K562 (cell line): Measurements from ENCODE around the gene ZBTB26. TPM values are rescaled to one million over a fixed set of nuclear protein-coding genes. Genes with fewer than 3 reads are reported as not detected.

Source experiments
- ATAC-seq: fragments of 200-7000 bp; cut with Tn5 transposase; 3 replicates; pipeline ENCODE4 v1.9.1; 2020; ENCODE audit warnings: moderate library complexity
- BruUV-seq: library from RNA; stranded (reverse); fragments of 400-500 nt; replicated peaks from 2 replicates; lab custom pipeline; 2021; lab: Mats Ljungman, UMichigan
- CTCF ChIA-PET: fragments of 300-600 bp; formaldehyde crosslinking; extraction: SDS; loops from one replicate; lab custom pipeline; 2021; ENCODE audit warnings: low intra/inter-chr PET ratio; lab: Yijun Ruan, JAX
- POLR2A ChIA-PET: fragments of 300-600, 350-650 bp; sonication (Branson Sonifier 250); formaldehyde crosslinking; extraction: SDS; loops from one replicate; lab custom pipeline; 2021; ENCODE audit warnings: antibody characterized with exemption, inconsistent platforms; lab: Yijun Ruan, JAX
- DNase-seq, 4 experiments: peaks; one replicate each; pipeline versions ENCODE4 v3.0.0 to v3.0.0-alpha.2; 2011 to 2018; ENCODE audit warnings: low spot score in 3 of 4, mixed read lengths in 3 of 4; ENCODE audit errors: extremely low read depth in 1 of 4
- FAIRE-seq: peaks from 2 replicates; lab custom pipeline; 2011; peaks lifted over from hg19 to GRCh38; lab: Jason Lieb, UNC
- H2AFZ ChIP-seq: 2 replicates; pipeline ENCODE4 v1.6.0; 2011; ENCODE audit warnings: low read depth, low read length, control low read depth, inconsistent platforms
- H3K27ac ChIP-seq: fragments of 200-600 bp; 3 replicates; pipeline ENCODE4 v1.8.0; 2011; ENCODE audit warnings: low read depth, mild to moderate bottlenecking, control low read depth, inconsistent platforms, low read length, moderate library complexity, mixed read lengths; ENCODE audit errors: extremely low read depth
- H3K27me3 ChIP-seq, 2 experiments: fragments of 300-600 bp in 1 of 2; 2 replicates in 1 of 2; 3 replicates in 1 of 2; pipeline versions ENCODE4 v1.6.0 to v1.8.0; 2011; ENCODE audit warnings: inconsistent platforms in 2 of 2, low read length in 2 of 2, mild to moderate bottlenecking in 1 of 2, mixed read lengths in 1 of 2, moderate library complexity in 1 of 2; ENCODE audit not compliant: control insufficient read depth in 2 of 2, insufficient read depth in 2 of 2
- H3K36me3 ChIP-seq: fragments of 300-600 bp; 3 replicates; pipeline ENCODE4 v1.8.0; 2011; ENCODE audit warnings: mild to moderate bottlenecking, low read length, inconsistent platforms; ENCODE audit not compliant: control insufficient read depth, insufficient read depth
- H3K4me1 ChIP-seq, 2 experiments: fragments of 200-600 bp in 1 of 2; replicated peaks in 1 of 2; 2 replicates in 1 of 2; 3 replicates in 1 of 2; pipeline versions ENCODE4 v1.5.1 to v1.8.0; 2011; ENCODE audit warnings: inconsistent platforms in 2 of 2, low read length in 2 of 2, mild to moderate bottlenecking in 1 of 2, mixed read lengths in 1 of 2, moderate library complexity in 1 of 2; ENCODE audit not compliant: control insufficient read depth in 2 of 2, insufficient read depth in 2 of 2
- H3K4me2 ChIP-seq: 2 replicates; pipeline ENCODE4 v1.6.1; 2011; ENCODE audit warnings: low read length, control low read depth, inconsistent platforms, mixed read lengths; ENCODE audit not compliant: insufficient read depth
- H3K4me3 ChIP-seq: fragments of 200-600 bp; sonication (generic), shearing (Covaris generic); 2 replicates; pipeline ENCODE4 v1.5.1; 2016; ENCODE audit warnings: control low read depth, inconsistent platforms
- H3K79me2 ChIP-seq: fragments of 200-600 bp; 3 replicates; pipeline ENCODE4 v1.8.0; 2011; ENCODE audit warnings: low read length, inconsistent platforms; ENCODE audit not compliant: control insufficient read depth, insufficient read depth
- H3K9ac ChIP-seq, 2 experiments: 2 replicates each; pipeline versions ENCODE4 v1.6.0 to v1.6.1; 2011; ENCODE audit warnings: low read depth in 2 of 2, low read length in 2 of 2, control low read depth in 1 of 2, inconsistent platforms in 1 of 2, mild to moderate bottlenecking in 1 of 2, mixed read lengths in 1 of 2; ENCODE audit not compliant: insufficient read depth in 1 of 2
- H3K9me1 ChIP-seq: one replicate; pipeline ENCODE4 v1.6.0; 2011; ENCODE audit warnings: inconsistent platforms, mild to moderate bottlenecking, low read length, moderate library complexity; ENCODE audit not compliant: control insufficient read depth, insufficient read depth
- H3K9me3 ChIP-seq: replicated peaks from 2 replicates; pipeline ENCODE4 v1.5.1; 2011; ENCODE audit warnings: low read depth, low read length, inconsistent platforms; ENCODE audit not compliant: control insufficient read depth, insufficient read depth
- H4K20me1 ChIP-seq: replicated peaks from 2 replicates; pipeline ENCODE4 v1.6.1; 2011; ENCODE audit warnings: low read length, inconsistent platforms, mixed read lengths; ENCODE audit not compliant: control insufficient read depth, insufficient read depth
- EP400 ChIP-seq: fragments of 450-650 bp; IDR thresholded peaks from 2 replicates; pipeline ENCODE4 v1.6.1; 2017; ENCODE audit warnings: antibody characterized with exemption, mild to moderate bottlenecking, moderate library complexity
- GATAD2B ChIP-seq: fragments of 450-650 bp; IDR thresholded peaks from 2 replicates; pipeline ENCODE4 v1.6.1; 2017; ENCODE audit warnings: mild to moderate bottlenecking, borderline replicate concordance
- MCM5 ChIP-seq: fragments of 450-650 bp; IDR thresholded peaks from 2 replicates; pipeline ENCODE4 v1.6.1; 2016; ENCODE audit warnings: low read depth
- MECOM ChIP-seq: fragments of 250-450 bp; sonication (Bioruptor Pico); IDR thresholded peaks from 2 replicates; pipeline ENCODE4 v1.8.0; 2022; ENCODE audit warnings: inconsistent platforms
- MEIS2 ChIP-seq: fragments of 450-650 bp; IDR thresholded peaks from 2 replicates; pipeline ENCODE4 v1.6.1; 2014; ENCODE audit warnings: mild to moderate bottlenecking; ENCODE audit not compliant: partially characterized antibody
- PKNOX1 ChIP-seq: fragments of 450-650 bp; IDR thresholded peaks from 2 replicates; pipeline ENCODE4 v1.6.1; 2016
- PURB ChIP-seq: sonication (generic); formaldehyde crosslinking; IDR thresholded peaks from 2 replicates; pipeline ENCODE4 v1.9.0; 2021; ENCODE audit warnings: low read depth, mild to moderate bottlenecking, missing genetic modification reagents
- RB1 ChIP-seq: fragments of 450-650 bp; IDR thresholded peaks from 2 replicates; pipeline ENCODE4 v1.6.1; 2017; ENCODE audit warnings: low read depth, mild to moderate bottlenecking
- TCFL5 ChIP-seq: fragments of 250-450 bp; sonication (Bioruptor Pico); conservative IDR thresholded peaks from 2 replicates; pipeline ENCODE4 v1.6.1; 2021; ENCODE audit warnings: mild to moderate bottlenecking, moderate library complexity, matching md5 sums
- ZBTB9 ChIP-seq: fragments of 450-650 bp; formaldehyde crosslinking; IDR thresholded peaks from 2 replicates; pipeline ENCODE4 v1.4.0; 2020; ENCODE audit warnings: mild to moderate bottlenecking, moderate library complexity
- ZNF197 ChIP-seq: fragments of 200-800 bp; sonication (Bioruptor generic); IDR thresholded peaks from 2 replicates; pipeline ENCODE4 v1.6.1; 2016; ENCODE audit warnings: low read depth, missing genetic modification characterization, missing compliant biosample characterization
- ZNF316 ChIP-seq: fragments of 450-650 bp; IDR thresholded peaks from 2 replicates; pipeline ENCODE4 v1.6.1; 2016
- ZNF324 ChIP-seq: fragments of 250-450 bp; sonication (Bioruptor Pico); IDR thresholded peaks from 2 replicates; pipeline ENCODE4 v1.4.0; 2020; ENCODE audit warnings: mild to moderate bottlenecking
- ZNF41 ChIP-seq: fragments of 250-450 bp; sonication (Bioruptor Pico); conservative IDR thresholded peaks from 2 replicates; pipeline ENCODE4 v1.4.0; 2020; ENCODE audit warnings: mild to moderate bottlenecking
- WGBS: fragments of 100-300 bp; shearing (Covaris generic); methylation state at CpG from one replicate; pipeline ENCODE4 v1.1.6; 2016; ENCODE audit warnings: low coverage, mixed read lengths; ENCODE audit not compliant: insufficient coverage; ENCODE audit errors: missing lambda C conversion rate; 5-methylcytosine and 5-hydroxymethylcytosine counted together
- in situ Hi-C: fragments of 300-500 bp; cut with MboI; formaldehyde crosslinking; loops from 4 replicates; pipeline ENCODE4 v1.15.0; 2018; ENCODE audit warnings: inconsistent platforms, mixed read lengths
- intact Hi-C: fragments of 100-400 bp; cut with micrococcal nuclease; formaldehyde crosslinking; loops from 2 replicates; pipeline ENCODE4 v1.14.2; 2022
- polyA plus RNA-seq, 8 experiments: library from polyadenylated mRNA; depleted of rRNA in 4 of 8; stranded (reverse) in 5 of 8; unstranded in 3 of 8; fragments of >200 nt; fragmentation: Nextera tagmentation in 2 of 8; fragmentation: Illumina TruSeq in 1 of 8; extraction: Ambion mirVana in 2 of 8; extraction: Trizol in 1 of 8; gene quantifications; 2 replicates each; pipeline versions ENCODE4 v1.2.1 to v1.2.3, GENCODE V29; 2011 to 2014; ENCODE audit warnings: inconsistent platforms in 1 of 8, missing spikeins in 1 of 8
- total RNA-seq, 7 experiments: library from RNA; depleted of rRNA in 6 of 7; stranded (reverse); fragments of >200 nt in 6 of 7; fragmentation: Illumina TruSeq in 2 of 7; extraction: Trizol in 2 of 7; gene quantifications; 2 replicates each; pipeline versions ENCODE4 v1.2.1 to v1.2.3, GENCODE V29; 2011 to 2021; ENCODE audit warnings: low replicate concordance in 1 of 7

ZBTB26 gene
- total and polyA plus RNA-seq, 9 of the 15 experiments (the other 6 are each of a cell fraction or from before 2014, with no cell fraction given) = 2.4 to 20.7 (median 5.0) TPM

GRCh38 chr9:122975196-122975595 lies 43.9 kb upstream of the ZBTB26 start:
- Histone ChIP-seq H2AFZ (no peak overlapping the region), H3K4me3 (no peak overlapping the region), H3K27me3 (no peaks in the 10 kb centered on the region), H3K9me3 (no peaks in the 10 kb centered on the region), H3K4me1 (no peaks in the 10 kb centered on the region), H3K27ac (no peak overlapping the region), H3K79me2 (no peaks in the 10 kb centered on the region), H3K36me3 (peaks cover 2% of the 10 kb centered on the region; the same call in 1 of the 3 replicates), H3K9me1 (no peaks in the 10 kb centered on the region), H3K4me2 (no peak overlapping the region), H4K20me1 (no peaks in the 10 kb centered on the region), H3K9ac (no peak overlapping the region)
- ChIA-PET POLR2A (no interaction called here), CTCF (no interaction called here)
- 83% methylated on average over 2 of the region's 2 CpGs for WGBS
- ATAC-seq = no peak
- FAIRE-seq = no peak
- no peak for TF ChIP-seq ZBTB9 (CRISPR knock-in tag)
- in situ Hi-C loops (no loop called here), intact Hi-C loops (no loop called here)
- BruUV-seq = no TSS peak
- DNase-seq = no peak

- no peak overlapping the region for H3K4me3 ChIP-seq
- POLR2A ChIA-PET = no interaction called here
- in situ Hi-C loops = no loop called here
- TF ChIP-seq EP400 (no peak), ZNF197 (CRISPR knock-in tag) (no peak), MECOM (CRISPR knock-in tag) (no peak), GATAD2B (no peak), MEIS2 (peak; percentile 81), MCM5 (no peak), ZNF324 (no peak), RB1 (no peak), PURB (CRISPR knock-in tag) (no peak), TCFL5 (no peak), PKNOX1 (peak; percentile 38), ZNF316 (peak; percentile 31), ZNF41 (CRISPR knock-in tag) (no peak)
- DNase-seq = no peak
- BruUV-seq = no TSS peak
- no peaks in the 10 kb centered on the region for H3K9me1 ChIP-seq
- no peak overlapping the region for H3K27ac ChIP-seq
- H3K4me2 ChIP-seq = no peak overlapping the region
- H3K27me3 ChIP-seq = no peaks in the 10 kb centered on the region
- no peaks in the 10 kb centered on the region for H3K4me1 ChIP-seq
- 52% methylated on average over 1 of the region's 1 CpG for WGBS
- FAIRE-seq = peak; percentile 26
- H3K36me3 ChIP-seq = peaks cover 5% of the 10 kb centered on the region; the same call in 1 of the 3 replicates
- no peaks in the 10 kb centered on the region for H3K79me2 ChIP-seq
- H2AFZ ChIP-seq = no peak overlapping the region
- no peak overlapping the region for H3K9ac ChIP-seq
- intact Hi-C loops = no loop called here
- no peaks in the 10 kb centered on the region for H4K20me1 ChIP-seq
- CTCF ChIA-PET = no interaction called here
- H3K9me3 ChIP-seq = no peaks in the 10 kb centered on the region
- no peak for ATAC-seq
Measured at GRCh38 chr9:122961139-122961538, 29.8 kb upstream of the ZBTB26 start.
